HEK293 (cell line): ENCODE results near the gene TDRD10.

Source experiments
- BCL11A ChIP-seq: fragments of 450-650 bp; formaldehyde crosslinking; IDR thresholded peaks from 2 replicates; pipeline ENCODE4 v1.5.1; 2016; ENCODE audit warnings: low read depth, missing biosample characterization, missing genetic modification characterization
- FEZF1 ChIP-seq: fragments of 450-650 bp; formaldehyde crosslinking; IDR thresholded peaks from 2 replicates; pipeline ENCODE4 v1.5.1; 2016; ENCODE audit warnings: missing biosample characterization, missing genetic modification characterization
- GLIS2 ChIP-seq: fragments of 450-650 bp; formaldehyde crosslinking; IDR thresholded peaks from 2 replicates; pipeline ENCODE4 v1.5.1; 2016; ENCODE audit warnings: missing biosample characterization, missing genetic modification characterization
- MEIS1 ChIP-seq: sonication (generic); formaldehyde crosslinking; IDR thresholded peaks from 2 replicates; pipeline ENCODE4 v1.8.1; 2022; ENCODE audit warnings: missing genetic modification reagents, mild to moderate bottlenecking, borderline replicate concordance
- SCRT2 ChIP-seq: fragments of 450-650 bp; formaldehyde crosslinking; IDR thresholded peaks from 2 replicates; pipeline ENCODE4 v1.5.1; 2016; ENCODE audit warnings: missing biosample characterization, missing genetic modification characterization
- TCF7L2 ChIP-seq: IDR thresholded peaks from 2 replicates; pipeline ENCODE4 v1.6.1; 2011; ENCODE audit warnings: low read depth, mild to moderate bottlenecking, inconsistent platforms, low read length, moderate library complexity, borderline replicate concordance
- ZBTB17 ChIP-seq: fragments of 450-650 bp; formaldehyde crosslinking; IDR thresholded peaks from 2 replicates; pipeline ENCODE4 v1.5.1; 2016; ENCODE audit warnings: missing biosample characterization, missing genetic modification characterization
- ZBTB21 ChIP-seq: fragments of 450-650 bp; formaldehyde crosslinking; IDR thresholded peaks from 2 replicates; pipeline ENCODE4 v1.5.1; 2017; ENCODE audit warnings: missing biosample characterization, missing genetic modification characterization
- ZFP37 ChIP-seq: fragments of 450-650 bp; formaldehyde crosslinking; IDR thresholded peaks from 2 replicates; pipeline ENCODE4 v1.5.1; 2016; ENCODE audit warnings: missing biosample characterization, missing genetic modification characterization
- ZNF132 ChIP-seq: fragments of 450-650 bp; formaldehyde crosslinking; IDR thresholded peaks from 2 replicates; pipeline ENCODE4 v1.5.1; 2017; ENCODE audit warnings: missing biosample characterization, missing genetic modification characterization, borderline replicate concordance
- ZNF140 ChIP-seq: fragments of 450-650 bp; formaldehyde crosslinking; IDR thresholded peaks from 2 replicates; pipeline ENCODE4 v1.5.1; 2016; ENCODE audit warnings: missing biosample characterization, missing genetic modification characterization
- ZNF16 ChIP-seq: fragments of 450-650 bp; formaldehyde crosslinking; IDR thresholded peaks from 2 replicates; pipeline ENCODE4 v1.5.1; 2016; ENCODE audit warnings: low read depth, missing biosample characterization, missing genetic modification characterization
- ZNF169 ChIP-seq: fragments of 450-650 bp; formaldehyde crosslinking; IDR thresholded peaks from 2 replicates; pipeline ENCODE4 v1.5.1; 2016; ENCODE audit warnings: missing biosample characterization, missing genetic modification characterization
- ZNF2 ChIP-seq: fragments of 450-650 bp; formaldehyde crosslinking; IDR thresholded peaks from 2 replicates; pipeline ENCODE4 v1.5.1; 2016; ENCODE audit warnings: missing biosample characterization, missing genetic modification characterization
- ZNF202 ChIP-seq: fragments of 450-650 bp; formaldehyde crosslinking; IDR thresholded peaks from 2 replicates; pipeline ENCODE4 v1.5.1; 2016; ENCODE audit warnings: missing biosample characterization, missing genetic modification characterization, borderline replicate concordance
- ZNF335 ChIP-seq: fragments of 450-650 bp; formaldehyde crosslinking; conservative IDR thresholded peaks from 2 replicates; pipeline ENCODE4 v1.5.1; 2016; ENCODE audit warnings: missing biosample characterization, missing genetic modification characterization
- ZNF341 ChIP-seq: fragments of 450-650 bp; formaldehyde crosslinking; IDR thresholded peaks from 2 replicates; pipeline ENCODE4; 2016; ENCODE audit warnings: low read depth, missing biosample characterization, missing genetic modification characterization
- ZNF501 ChIP-seq: fragments of 450-650 bp; formaldehyde crosslinking; IDR thresholded peaks from 2 replicates; pipeline ENCODE4 v1.5.1; 2016; ENCODE audit warnings: missing biosample characterization, missing genetic modification characterization
- ZNF521 ChIP-seq: fragments of 450-650 bp; formaldehyde crosslinking; IDR thresholded peaks from 2 replicates; pipeline ENCODE4 v1.5.1; 2017; ENCODE audit warnings: missing biosample characterization, mild to moderate bottlenecking, missing genetic modification characterization
- ZNF549 ChIP-seq: fragments of 450-650 bp; IDR thresholded peaks from 2 replicates; pipeline ENCODE4 v1.5.1; 2018; ENCODE audit warnings: missing biosample characterization, missing genetic modification characterization, mild to moderate bottlenecking, inconsistent platforms, moderate library complexity
- ZNF585B ChIP-seq: fragments of 450-650 bp; formaldehyde crosslinking; IDR thresholded peaks from 2 replicates; pipeline ENCODE4 v1.5.1; 2016; ENCODE audit warnings: missing biosample characterization, missing genetic modification characterization
- ZNF596 ChIP-seq: fragments of 450-650 bp; IDR thresholded peaks from 2 replicates; pipeline ENCODE4 v1.5.0; 2018; ENCODE audit warnings: missing biosample characterization, mild to moderate bottlenecking, missing genetic modification characterization, moderate library complexity
- ZNF610 ChIP-seq: fragments of 450-650 bp; formaldehyde crosslinking; IDR thresholded peaks from 2 replicates; pipeline ENCODE4 v1.5.1; 2016; ENCODE audit warnings: missing biosample characterization, missing genetic modification characterization, borderline replicate concordance
- ZNF658 ChIP-seq: fragments of 450-650 bp; formaldehyde crosslinking; IDR thresholded peaks from 2 replicates; pipeline ENCODE4; 2016; ENCODE audit warnings: missing biosample characterization, missing genetic modification characterization
- ZNF768 ChIP-seq: fragments of 450-650 bp; formaldehyde crosslinking; IDR thresholded peaks from 2 replicates; pipeline ENCODE4 v1.5.1; 2018; ENCODE audit warnings: missing biosample characterization, mild to moderate bottlenecking, missing genetic modification characterization
- ZNF792 ChIP-seq: fragments of 450-650 bp; formaldehyde crosslinking; IDR thresholded peaks from 2 replicates; pipeline ENCODE4 v1.5.1; 2016; ENCODE audit warnings: missing biosample characterization, missing genetic modification characterization
- ZSCAN30 ChIP-seq: fragments of 450-650 bp; IDR thresholded peaks from 2 replicates; pipeline ENCODE4 v1.5.1; 2018; ENCODE audit warnings: missing biosample characterization, mild to moderate bottlenecking, missing genetic modification characterization, moderate library complexity
- TF ChIP-seq, protein P1 (sequence below): fragments of 450-650 bp; formaldehyde crosslinking; IDR thresholded peaks from 2 replicates; pipeline ENCODE4 v1.5.1; 2016; ENCODE audit warnings: missing biosample characterization, missing genetic modification characterization, low read depth
- TF ChIP-seq, protein P2 (sequence below): fragments of 450-650 bp; formaldehyde crosslinking; IDR thresholded peaks from 2 replicates; pipeline ENCODE4 v1.5.1; 2017; ENCODE audit warnings: missing biosample characterization, missing genetic modification characterization
- TF ChIP-seq, protein P3 (sequence below): fragments of 450-650 bp; formaldehyde crosslinking; IDR thresholded peaks from 2 replicates; pipeline ENCODE4 v1.5.1; 2016; ENCODE audit warnings: missing biosample characterization, missing genetic modification characterization
- TF ChIP-seq, protein P4 (sequence below): fragments of 450-650 bp; formaldehyde crosslinking; IDR thresholded peaks from 2 replicates; pipeline ENCODE4 v1.5.1; 2016; ENCODE audit warnings: missing biosample characterization, missing genetic modification characterization
- TF ChIP-seq, protein P5 (sequence below): fragments of 450-650 bp; formaldehyde crosslinking; IDR thresholded peaks from 2 replicates; pipeline ENCODE4 v1.5.1; 2016; ENCODE audit warnings: missing biosample characterization, missing genetic modification characterization
- TF ChIP-seq, protein P6 (sequence below): fragments of 450-650 bp; IDR thresholded peaks from 2 replicates; pipeline ENCODE4 v1.5.1; 2018; ENCODE audit warnings: missing biosample characterization, missing genetic modification characterization

Gene TDRD10

DNA sequence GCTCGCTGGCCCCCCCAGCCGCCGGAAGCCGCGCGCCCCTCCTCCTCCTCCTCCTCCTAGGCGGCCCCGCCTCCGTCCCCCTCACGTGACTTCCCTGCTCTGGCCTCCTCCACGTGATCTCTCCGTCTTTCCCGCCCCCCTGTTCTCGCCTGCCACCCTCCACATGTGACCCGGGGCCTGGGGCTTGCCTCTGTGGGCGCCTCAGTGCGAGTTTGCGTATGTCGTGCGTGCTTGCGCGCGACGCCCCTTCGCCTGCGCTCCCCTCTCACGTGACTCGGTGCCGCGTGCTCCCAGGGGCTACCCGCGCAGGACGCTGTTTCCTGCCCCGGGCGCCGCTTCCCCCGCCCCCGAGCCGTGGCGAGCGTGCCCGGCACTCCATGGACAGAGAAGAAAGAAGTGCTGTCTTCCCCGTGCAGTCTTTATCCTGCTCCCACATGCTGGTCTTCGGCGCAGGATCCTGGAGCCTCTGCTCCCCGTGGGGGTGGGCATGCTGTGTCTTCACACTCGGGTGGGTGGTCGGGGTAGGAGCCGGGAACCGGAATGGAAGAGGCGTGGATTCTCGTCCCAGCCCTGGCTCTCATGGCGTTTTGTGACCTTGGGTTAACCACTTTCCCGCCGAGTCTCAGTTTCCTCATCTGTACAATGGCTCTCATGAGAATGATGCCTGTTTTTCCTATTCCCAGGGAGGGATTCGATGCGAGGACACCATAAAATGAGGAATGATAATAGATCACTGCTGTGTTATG lies 56.9 kb downstream of the TDRD10 start (continued):
- no peak for TF ChIP-seq ZNF132
- peak; percentile 98 for TF ChIP-seq GLIS2 (tag by site-specific recombination)
- peak; percentile 94 for TF ChIP-seq ZBTB17
- TF ChIP-seq SCRT2: no peak
- TF ChIP-seq, protein P1, sequence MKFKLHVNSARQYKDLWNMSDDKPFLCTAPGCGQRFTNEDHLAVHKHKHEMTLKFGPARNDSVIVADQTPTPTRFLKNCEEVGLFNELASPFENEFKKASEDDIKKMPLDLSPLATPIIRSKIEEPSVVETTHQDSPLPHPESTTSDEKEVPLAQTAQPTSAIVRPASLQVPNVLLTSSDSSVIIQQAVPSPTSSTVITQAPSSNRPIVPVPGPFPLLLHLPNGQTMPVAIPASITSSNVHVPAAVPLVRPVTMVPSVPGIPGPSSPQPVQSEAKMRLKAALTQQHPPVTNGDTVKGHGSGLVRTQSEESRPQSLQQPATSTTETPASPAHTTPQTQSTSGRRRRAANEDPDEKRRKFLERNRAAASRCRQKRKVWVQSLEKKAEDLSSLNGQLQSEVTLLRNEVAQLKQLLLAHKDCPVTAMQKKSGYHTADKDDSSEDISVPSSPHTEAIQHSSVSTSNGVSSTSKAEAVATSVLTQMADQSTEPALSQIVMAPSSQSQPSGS (tag by site-specific recombination): no peak
- peak; percentile 90 for TF ChIP-seq ZNF335 (tag by site-specific recombination)
- no peak for TF ChIP-seq ZNF768
- no peak for TF ChIP-seq ZNF521 (tag by site-specific recombination)
- TF ChIP-seq, protein P2, sequence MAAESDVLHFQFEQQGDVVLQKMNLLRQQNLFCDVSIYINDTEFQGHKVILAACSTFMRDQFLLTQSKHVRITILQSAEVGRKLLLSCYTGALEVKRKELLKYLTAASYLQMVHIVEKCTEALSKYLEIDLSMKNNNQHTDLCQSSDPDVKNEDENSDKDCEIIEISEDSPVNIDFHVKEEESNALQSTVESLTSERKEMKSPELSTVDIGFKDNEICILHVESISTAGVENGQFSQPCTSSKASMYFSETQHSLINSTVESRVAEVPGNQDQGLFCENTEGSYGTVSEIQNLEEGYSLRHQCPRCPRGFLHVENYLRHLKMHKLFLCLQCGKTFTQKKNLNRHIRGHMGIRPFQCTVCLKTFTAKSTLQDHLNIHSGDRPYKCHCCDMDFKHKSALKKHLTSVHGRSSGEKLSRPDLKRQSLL (tag by site-specific recombination): peak; percentile 69
- TF ChIP-seq, protein P3, sequence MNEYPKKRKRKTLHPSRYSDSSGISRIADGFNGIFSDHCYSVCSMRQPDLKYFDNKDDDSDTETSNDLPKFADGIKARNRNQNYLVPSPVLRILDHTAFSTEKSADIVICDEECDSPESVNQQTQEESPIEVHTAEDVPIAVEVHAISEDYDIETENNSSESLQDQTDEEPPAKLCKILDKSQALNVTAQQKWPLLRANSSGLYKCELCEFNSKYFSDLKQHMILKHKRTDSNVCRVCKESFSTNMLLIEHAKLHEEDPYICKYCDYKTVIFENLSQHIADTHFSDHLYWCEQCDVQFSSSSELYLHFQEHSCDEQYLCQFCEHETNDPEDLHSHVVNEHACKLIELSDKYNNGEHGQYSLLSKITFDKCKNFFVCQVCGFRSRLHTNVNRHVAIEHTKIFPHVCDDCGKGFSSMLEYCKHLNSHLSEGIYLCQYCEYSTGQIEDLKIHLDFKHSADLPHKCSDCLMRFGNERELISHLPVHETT: peak; percentile 86
- TF ChIP-seq ZSCAN30: no peak; the same call in 1 of the 2 replicates
- no peak for TF ChIP-seq ZNF16 (tag by site-specific recombination)
- TF ChIP-seq, protein P4, sequence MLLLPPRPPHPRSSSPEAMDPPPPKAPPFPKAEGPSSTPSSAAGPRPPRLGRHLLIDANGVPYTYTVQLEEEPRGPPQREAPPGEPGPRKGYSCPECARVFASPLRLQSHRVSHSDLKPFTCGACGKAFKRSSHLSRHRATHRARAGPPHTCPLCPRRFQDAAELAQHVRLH: peak; percentile 90
- TF ChIP-seq ZBTB21: peak; percentile 81
- no peak; the same call in 1 of the 2 replicates for TF ChIP-seq ZNF2
- TF ChIP-seq ZNF792: 0 out of 2 replicates have a peak, but pooled peaks have one; percentile 25
- no peak for TF ChIP-seq ZNF202 (tag by site-specific recombination)
- no peak for TF ChIP-seq ZNF596 (tag by site-specific recombination)
- no peak for TF ChIP-seq ZNF658 (tag by site-specific recombination)
- peak; percentile 91 for TF ChIP-seq ZNF610 (tag by site-specific recombination)
- TF ChIP-seq BCL11A (tag by site-specific recombination): no peak
- TF ChIP-seq, protein P5, sequence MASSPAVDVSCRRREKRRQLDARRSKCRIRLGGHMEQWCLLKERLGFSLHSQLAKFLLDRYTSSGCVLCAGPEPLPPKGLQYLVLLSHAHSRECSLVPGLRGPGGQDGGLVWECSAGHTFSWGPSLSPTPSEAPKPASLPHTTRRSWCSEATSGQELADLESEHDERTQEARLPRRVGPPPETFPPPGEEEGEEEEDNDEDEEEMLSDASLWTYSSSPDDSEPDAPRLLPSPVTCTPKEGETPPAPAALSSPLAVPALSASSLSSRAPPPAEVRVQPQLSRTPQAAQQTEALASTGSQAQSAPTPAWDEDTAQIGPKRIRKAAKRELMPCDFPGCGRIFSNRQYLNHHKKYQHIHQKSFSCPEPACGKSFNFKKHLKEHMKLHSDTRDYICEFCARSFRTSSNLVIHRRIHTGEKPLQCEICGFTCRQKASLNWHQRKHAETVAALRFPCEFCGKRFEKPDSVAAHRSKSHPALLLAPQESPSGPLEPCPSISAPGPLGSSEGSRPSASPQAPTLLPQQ: peak; percentile 93
- TF ChIP-seq ZNF140 (tag by site-specific recombination): no peak
- TF ChIP-seq ZNF341 (tag by site-specific recombination): peak; percentile 62
- peak; percentile 40; the same call in 1 of the 2 replicates for TF ChIP-seq FEZF1 (tag by site-specific recombination)
- no peak for TF ChIP-seq ZNF549
- TF ChIP-seq ZNF501 (tag by site-specific recombination): peak; percentile 95
- TF ChIP-seq ZFP37 (tag by site-specific recombination): peak; percentile 81; the same call in 1 of the 2 replicates
- no peak for TF ChIP-seq ZNF169 (tag by site-specific recombination)
- TF ChIP-seq, protein P6, sequence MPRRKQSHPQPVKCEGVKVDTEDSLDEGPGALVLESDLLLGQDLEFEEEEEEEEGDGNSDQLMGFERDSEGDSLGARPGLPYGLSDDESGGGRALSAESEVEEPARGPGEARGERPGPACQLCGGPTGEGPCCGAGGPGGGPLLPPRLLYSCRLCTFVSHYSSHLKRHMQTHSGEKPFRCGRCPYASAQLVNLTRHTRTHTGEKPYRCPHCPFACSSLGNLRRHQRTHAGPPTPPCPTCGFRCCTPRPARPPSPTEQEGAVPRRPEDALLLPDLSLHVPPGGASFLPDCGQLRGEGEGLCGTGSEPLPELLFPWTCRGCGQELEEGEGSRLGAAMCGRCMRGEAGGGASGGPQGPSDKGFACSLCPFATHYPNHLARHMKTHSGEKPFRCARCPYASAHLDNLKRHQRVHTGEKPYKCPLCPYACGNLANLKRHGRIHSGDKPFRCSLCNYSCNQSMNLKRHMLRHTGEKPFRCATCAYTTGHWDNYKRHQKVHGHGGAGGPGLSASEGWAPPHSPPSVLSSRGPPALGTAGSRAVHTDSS (tag by site-specific recombination): peak; percentile 89
- no peak for TF ChIP-seq TCF7L2
- no peak for TF ChIP-seq ZNF585B
- TF ChIP-seq MEIS1 (CRISPR knock-in tag): no peak
